ENCODE results near the gene NUP43. TPM values are rescaled to one million over a fixed set of nuclear protein-coding genes. Genes with fewer than 3 reads are reported as not detected.

The NUP43 gene
- total RNA-seq, 2 experiments from 2014 or later = 14.2 to 14.5 TPM

DNA sequence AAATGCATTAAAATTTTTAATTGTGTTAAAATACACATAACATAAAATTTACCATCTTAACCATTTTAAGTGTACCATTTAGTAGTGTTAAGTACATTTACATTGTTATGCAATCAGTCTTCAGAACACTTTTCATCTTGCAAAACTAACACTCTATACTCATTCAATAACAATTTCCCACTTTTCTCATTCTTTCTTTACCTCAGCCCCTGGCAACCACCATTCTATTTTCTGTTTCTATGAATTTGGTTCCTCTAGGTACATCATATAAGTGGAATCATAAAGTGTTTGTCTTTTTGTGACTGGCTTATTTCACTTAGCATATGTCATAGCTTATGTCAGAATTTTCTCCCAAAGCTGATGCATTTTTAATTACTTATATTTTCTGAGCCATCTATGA lies 35.4 kb upstream of the NUP43 start:
- no peaks in the 10 kb centered on the region for H3K27me3 ChIP-seq (ENCODE audit: control insufficient read depth in 1 of 2, insufficient read depth in 2 of 2, low read length in 2 of 2)
- no peak for TF ChIP-seq CTCF (IDR thresholded peaks at IDR 0.05)
- POLR2A ChIA-PET = no interaction called here
- H3K4me3 Mint-ChIP-seq = no peak overlapping the region
- intact Hi-C loops (cut with DNase I, micrococcal nuclease) = no loop called here
- H3K36me3 ChIP-seq (ENCODE audit: insufficient read depth, low read length) = peaks cover 38% of the 10 kb centered on the region
- H3K4me3 ChIP-seq (ENCODE audit: low read length) = no peak overlapping the region
- no peak for DNase-seq
- H3K36me3 Mint-ChIP-seq (ENCODE audit: low read depth) = peaks cover 47% of the 10 kb centered on the region
- no peak overlapping the region for H3K27ac Mint-ChIP-seq
- no peak overlapping the region for H3K27ac ChIP-seq (ENCODE audit: low read depth in 1 of 2, low read length in 2 of 2)
- no peaks in the 10 kb centered on the region for H3K9me3 Mint-ChIP-seq
- H3K27me3 Mint-ChIP-seq = no peaks in the 10 kb centered on the region
- no peaks in the 10 kb centered on the region for H3K4me1 ChIP-seq (ENCODE audit: insufficient read depth, low read length)
- no peak for ATAC-seq (ENCODE audit: poor library complexity)
- CTCF ChIA-PET = no interaction called here
- no peaks in the 10 kb centered on the region for H3K9me3 ChIP-seq (ENCODE audit: control insufficient read depth in 1 of 2, insufficient read depth in 1 of 2, low read length in 2 of 2)
- no peaks in the 10 kb centered on the region for H3K4me1 Mint-ChIP-seq (ENCODE audit: low read depth)

- POLR2A ChIA-PET = no interaction called here
- CTCF ChIA-PET = no interaction called here
- H3K27me3 ChIP-seq (ENCODE audit: control insufficient read depth in 1 of 2, insufficient read depth in 2 of 2, low read length in 2 of 2) = no peaks in the 10 kb centered on the region
- DNase-seq = no peak
- intact Hi-C loops (cut with DNase I, micrococcal nuclease) = no loop called here
- peaks cover 52% of the 10 kb centered on the region for H3K36me3 ChIP-seq (ENCODE audit: insufficient read depth, low read length)
- ATAC-seq (ENCODE audit: poor library complexity) = no peak
- H3K4me1 ChIP-seq (ENCODE audit: insufficient read depth, low read length) = no peaks in the 10 kb centered on the region
- TF ChIP-seq CTCF (IDR thresholded peaks at IDR 0.05) = no peak
- peaks cover 58% of the 10 kb centered on the region for H3K36me3 Mint-ChIP-seq (ENCODE audit: low read depth)
- H3K4me3 ChIP-seq (ENCODE audit: low read length) = no peak overlapping the region
- no peak overlapping the region for H3K27ac ChIP-seq (ENCODE audit: low read depth in 1 of 2, low read length in 2 of 2)
- H3K4me1 Mint-ChIP-seq (ENCODE audit: low read depth) = no peaks in the 10 kb centered on the region
- no peak overlapping the region for H3K27ac Mint-ChIP-seq
- no peaks in the 10 kb centered on the region for H3K9me3 Mint-ChIP-seq
- no peak overlapping the region for H3K4me3 Mint-ChIP-seq
- H3K9me3 ChIP-seq (ENCODE audit: control insufficient read depth in 1 of 2, insufficient read depth in 1 of 2, low read length in 2 of 2) = no peaks in the 10 kb centered on the region
- no peaks in the 10 kb centered on the region for H3K27me3 Mint-ChIP-seq
Observed at GRCh38 chr6:149779644-149779963, 33.3 kb upstream of the NUP43 start.

- H3K9me3 Mint-ChIP-seq = no peaks in the 10 kb centered on the region
- no peaks in the 10 kb centered on the region for H3K9me3 ChIP-seq (ENCODE audit: control insufficient read depth in 1 of 2, insufficient read depth in 1 of 2, low read length in 2 of 2)
- no peaks in the 10 kb centered on the region for H3K4me1 ChIP-seq (ENCODE audit: insufficient read depth, low read length)
- peaks cover 52% of the 10 kb centered on the region for H3K36me3 ChIP-seq (ENCODE audit: insufficient read depth, low read length)
- H3K4me3 Mint-ChIP-seq = no peak overlapping the region
- intact Hi-C loops (cut with DNase I, micrococcal nuclease) = no loop called here
- ATAC-seq (ENCODE audit: poor library complexity) = no peak
- H3K27ac ChIP-seq (ENCODE audit: low read depth in 1 of 2, low read length in 2 of 2) = no peak overlapping the region
- H3K27me3 ChIP-seq (ENCODE audit: control insufficient read depth in 1 of 2, insufficient read depth in 2 of 2, low read length in 2 of 2) = no peaks in the 10 kb centered on the region
- H3K27me3 Mint-ChIP-seq = no peaks in the 10 kb centered on the region
- CTCF ChIA-PET = interaction anchor here (0.7 kb wide), 1 partner anchor 144 kb away, joined by 3 read pairs; no protein-coding TSS in a partner anchor
- POLR2A ChIA-PET = no interaction called here
- no peak overlapping the region for H3K27ac Mint-ChIP-seq
- no peak for DNase-seq
- no peaks in the 10 kb centered on the region for H3K4me1 Mint-ChIP-seq (ENCODE audit: low read depth)
- peaks cover 53% of the 10 kb centered on the region for H3K36me3 Mint-ChIP-seq (ENCODE audit: low read depth)
- no peak for TF ChIP-seq CTCF (IDR thresholded peaks at IDR 0.05)
- no peak overlapping the region for H3K4me3 ChIP-seq (ENCODE audit: low read length)
Observed at GRCh38 chr6:149777624-149778023, 31.3 kb upstream of the NUP43 start.
